H1 (cell line): ENCODE measurements around the gene SURF1. TPM values are rescaled to one million over a fixed set of nuclear protein-coding genes. Genes with fewer than 3 reads are reported as not detected.

Experiments used
- CTCF ChIA-PET: fragments of 300-600 bp; sonication (Branson Sonifier 250); formaldehyde crosslinking; loops from one replicate; lab custom pipeline; 2021; ENCODE audit not compliant: partially characterized antibody; lab: Charles Lee
- POLR2A ChIA-PET: fragments of 300-600 bp; sonication (Branson Sonifier 250); formaldehyde crosslinking; loops from one replicate; lab custom pipeline; 2021; ENCODE audit warnings: inconsistent platforms; ENCODE audit not compliant: partially characterized antibody; lab: Charles Lee
- DNase-seq, 2 experiments: peaks; one replicate each; pipeline versions ENCODE4 v3.0.0 to v3.0.0-alpha.2; 2010 to 2022; ENCODE audit warnings: low spot score in 2 of 2, low read depth in 1 of 2, mixed read lengths in 1 of 2
- FAIRE-seq: peaks from 2 replicates; lab custom pipeline; 2011; peaks lifted over from hg19 to GRCh38; lab: Jason Lieb, UNC
- H2AFZ ChIP-seq: 2 replicates; pipeline ENCODE4 v1.8.1; 2012; ENCODE audit warnings: low read length, inconsistent platforms
- H2AK5ac ChIP-seq: 2 replicates; pipeline ENCODE4 v1.6.1; 2013; ENCODE audit warnings: low read depth, low read length
- H2BK120ac ChIP-seq: replicated peaks from 2 replicates; pipeline ENCODE3; 2013; ENCODE audit warnings: low read depth, low read length, inconsistent platforms
- H2BK12ac ChIP-seq: 2 replicates; pipeline ENCODE4 v1.6.1; 2013; ENCODE audit warnings: low read depth, low read length
- H2BK15ac ChIP-seq: 2 replicates; pipeline ENCODE4 v1.6.1; 2013; ENCODE audit warnings: low read length
- H2BK20ac ChIP-seq: 2 replicates; pipeline ENCODE4 v1.6.1; 2013; ENCODE audit warnings: low read length
- H2BK5ac ChIP-seq: 2 replicates; pipeline ENCODE4 v1.6.1; 2013; ENCODE audit warnings: low read depth, low read length
- H3K14ac ChIP-seq: 2 replicates; pipeline ENCODE4 v1.6.1; 2013; ENCODE audit warnings: inconsistent platforms; ENCODE audit not compliant: insufficient read length
- H3K18ac ChIP-seq: 2 replicates; pipeline ENCODE4 v1.6.1; 2013; ENCODE audit warnings: low read length; ENCODE audit errors: extremely low read depth
- H3K23ac ChIP-seq: 2 replicates; pipeline ENCODE4 v1.6.1; 2013; ENCODE audit warnings: inconsistent platforms; ENCODE audit not compliant: insufficient read length
- H3K23me2 ChIP-seq: 2 replicates; pipeline ENCODE4 v1.6.1; 2013; ENCODE audit warnings: low read depth, low read length
- H3K27ac ChIP-seq: 2 replicates; pipeline ENCODE4 v1.6.1; 2011; ENCODE audit warnings: low read depth, low read length, inconsistent platforms
- H3K27me3 ChIP-seq, 4 experiments: replicated peaks in 1 of 4; 1 replicate in 1 of 4; 2 replicates in 3 of 4; pipeline versions ENCODE4 v1.6.1 to v1.8.1; 2011 to 2013; ENCODE audit warnings: low read length in 3 of 4, mild to moderate bottlenecking in 3 of 4, inconsistent platforms in 2 of 4, mixed read lengths in 2 of 4, moderate library complexity in 1 of 4; ENCODE audit not compliant: control insufficient read depth in 3 of 4, insufficient read depth in 3 of 4; ENCODE audit errors: extremely low read depth in 1 of 4
- H3K36me3 ChIP-seq, 4 experiments: 2 replicates each; pipeline versions ENCODE4 v1.6.1 to v1.8.1; 2011 to 2013; ENCODE audit warnings: mild to moderate bottlenecking in 4 of 4, low read length in 3 of 4, moderate library complexity in 2 of 4, control low read depth in 1 of 4, inconsistent platforms in 1 of 4; ENCODE audit not compliant: insufficient read depth in 4 of 4, control insufficient read depth in 2 of 4
- H3K4ac ChIP-seq: replicated peaks from 2 replicates; pipeline ENCODE3; 2013; ENCODE audit warnings: low read length, low read depth, mixed read lengths, inconsistent platforms; ENCODE audit not compliant: insufficient read length
- H3K4me1 ChIP-seq, 4 experiments: replicated peaks in 1 of 4; 1 replicate in 1 of 4; 2 replicates in 3 of 4; pipeline versions ENCODE4 v1.6.1 to v1.8.1; 2011 to 2013; ENCODE audit warnings: low read length in 3 of 4, inconsistent platforms in 2 of 4, mixed read lengths in 1 of 4; ENCODE audit not compliant: insufficient read depth in 4 of 4, control insufficient read depth in 3 of 4
- H3K4me2 ChIP-seq, 2 experiments: 2 replicates each; pipeline versions ENCODE4 v1.6.1 to v1.8.1; 2011 to 2013; ENCODE audit warnings: low read depth in 2 of 2, low read length in 2 of 2, control low read depth in 1 of 2, inconsistent platforms in 1 of 2, mild to moderate bottlenecking in 1 of 2; ENCODE audit not compliant: insufficient read depth in 1 of 2
- H3K4me3 ChIP-seq, 4 experiments: fragments of 200-600, 300-600 bp in 1 of 4; sonication (generic), shearing (Covaris generic), sonication (Bioruptor Twin) in 1 of 4; 2 replicates each; pipeline versions ENCODE4 v1.5.1 to v1.8.1; 2011 to 2016; ENCODE audit warnings: low read length in 4 of 4, low read depth in 3 of 4, control low read depth in 2 of 4, inconsistent platforms in 2 of 4, mild to moderate bottlenecking in 2 of 4, mixed read lengths in 1 of 4, moderate library complexity in 1 of 4; ENCODE audit not compliant: insufficient read depth in 2 of 4; ENCODE audit errors: extremely low read depth in 1 of 4
- H3K56ac ChIP-seq: replicated peaks from 2 replicates; pipeline ENCODE3; 2013; ENCODE audit warnings: low read depth, mild to moderate bottlenecking, mixed read lengths, low read length, inconsistent platforms; ENCODE audit not compliant: insufficient read length
- H3K79me1 ChIP-seq: 2 replicates; pipeline ENCODE4 v1.6.1; 2013; ENCODE audit warnings: low read depth, low read length, control low read depth
- H3K79me2 ChIP-seq, 2 experiments: 2 replicates each; pipeline versions ENCODE4 v1.6.1 to v1.8.1; 2012 to 2013; ENCODE audit warnings: low read length in 2 of 2, mild to moderate bottlenecking in 2 of 2, inconsistent platforms in 1 of 2; ENCODE audit not compliant: insufficient read depth in 2 of 2, control insufficient read depth in 1 of 2
- H3K9ac ChIP-seq, 4 experiments: replicated peaks in 1 of 4; 1 replicate in 1 of 4; 2 replicates in 3 of 4; pipeline versions ENCODE4 v1.6.1 to v1.8.1; 2011 to 2013; ENCODE audit warnings: low read depth in 3 of 4, low read length in 3 of 4, control low read depth in 2 of 4, mild to moderate bottlenecking in 2 of 4, moderate library complexity in 2 of 4, inconsistent platforms in 1 of 4; ENCODE audit errors: extremely low read depth in 1 of 4
- H3K9me3 ChIP-seq, 2 experiments: 2 replicates each; pipeline versions ENCODE4 v1.6.1 to v1.8.1; 2012 to 2013; ENCODE audit warnings: mild to moderate bottlenecking in 2 of 2, moderate library complexity in 2 of 2, control low read depth in 1 of 2, inconsistent platforms in 1 of 2, low read depth in 1 of 2, low read length in 1 of 2, mixed read lengths in 1 of 2; ENCODE audit not compliant: insufficient read depth in 2 of 2
- H4K20me1 ChIP-seq, 2 experiments: replicated peaks in 1 of 2; 2 replicates each; pipeline versions ENCODE3 to v1.8.1; 2011 to 2013; ENCODE audit warnings: inconsistent platforms in 2 of 2, low read length in 2 of 2, mild to moderate bottlenecking in 1 of 2; ENCODE audit not compliant: insufficient read depth in 2 of 2, control insufficient read depth in 1 of 2
- H4K5ac ChIP-seq: 2 replicates; pipeline ENCODE4 v1.6.1; 2013; ENCODE audit warnings: low read length, low read depth, mixed read lengths, inconsistent platforms; ENCODE audit not compliant: insufficient read length
- H4K8ac ChIP-seq: 2 replicates; pipeline ENCODE4 v1.8.0; 2013; ENCODE audit warnings: mild to moderate bottlenecking, moderate library complexity, low read length, inconsistent platforms; ENCODE audit not compliant: insufficient read depth; ENCODE audit errors: extremely low read depth
- H4K91ac ChIP-seq: replicated peaks from 2 replicates; pipeline ENCODE3; 2013; ENCODE audit warnings: low read length, mixed read lengths, inconsistent platforms; ENCODE audit not compliant: insufficient read length
- BACH1 ChIP-seq: IDR thresholded peaks from 2 replicates; pipeline ENCODE4 v1.6.1; 2012; ENCODE audit warnings: low read length, improper control_type of control experiment
- BCL11A ChIP-seq, 2 experiments: IDR thresholded peaks; one replicate each; pipeline ENCODE4 v1.6.1; 2011; ENCODE audit warnings: low read depth in 2 of 2, low read length in 2 of 2, mild to moderate bottlenecking in 2 of 2
- EGR1 ChIP-seq: IDR thresholded peaks from 2 replicates; pipeline ENCODE4 v1.6.1; 2011; ENCODE audit warnings: low read depth, low read length, borderline replicate concordance
- HDAC2 ChIP-seq, 2 experiments: fragments of 300-600 bp in 1 of 2; sonication (generic) in 1 of 2; IDR thresholded peaks; 2 replicates each; pipeline ENCODE4 v1.6.1; 2011 to 2012; ENCODE audit warnings: low read depth in 2 of 2, low read length in 2 of 2, mild to moderate bottlenecking in 2 of 2, moderate library complexity in 2 of 2, borderline replicate concordance in 1 of 2, inconsistent platforms in 1 of 2
- JUN ChIP-seq: IDR thresholded peaks from 2 replicates; pipeline ENCODE4 v1.6.1; 2011; ENCODE audit warnings: low read depth, mild to moderate bottlenecking, improper control_type of control experiment, low read length
- KDM1A ChIP-seq: fragments of 200-600, 300-600 bp; sonication (generic); IDR thresholded peaks from 2 replicates; pipeline ENCODE4 v1.7.1; 2016; ENCODE audit warnings: mild to moderate bottlenecking, low read length, borderline replicate concordance
- RBBP5 ChIP-seq: IDR thresholded peaks from 2 replicates; pipeline ENCODE4 v1.7.1; 2012; ENCODE audit warnings: low read depth, mild to moderate bottlenecking, inconsistent platforms, low read length, moderate library complexity, borderline replicate concordance
- RNF2 ChIP-seq: fragments of 200-900, 300-1000 bp; sonication (generic); IDR thresholded peaks from 2 replicates; pipeline ENCODE4 v1.7.1; 2016; ENCODE audit warnings: borderline replicate concordance, low read depth, mild to moderate bottlenecking, antibody characterized with exemption, low read length; ENCODE audit not compliant: poor library complexity, severe bottlenecking; ENCODE audit errors: missing control alignments
- YY1 ChIP-seq: IDR thresholded peaks from 2 replicates; pipeline ENCODE4 v1.6.1; 2011; ENCODE audit warnings: low read depth, mild to moderate bottlenecking, low read length
- WGBS, 2 experiments: shearing (Covaris generic) in 1 of 2; methylation state at CpG; one replicate each; pipeline versions ENCODE4 v1.1.6 to v1.1.7; 2013 to 2015; ENCODE audit warnings: low lambda C conversion rate in 2 of 2, mixed read lengths in 2 of 2, inconsistent platforms in 1 of 2, low coverage in 1 of 2, missing lambda C conversion rate in 1 of 2; ENCODE audit not compliant: insufficient replicate concordance in 2 of 2, insufficient coverage in 1 of 2, insufficient read length in 1 of 2; ENCODE audit errors: extremely low coverage in 1 of 2, missing lambda C conversion rate in 1 of 2; 5-methylcytosine and 5-hydroxymethylcytosine counted together
- polyA plus RNA-seq, 7 experiments: library from polyadenylated mRNA; depleted of rRNA in 3 of 7; stranded (reverse) in 5 of 7; unstranded in 2 of 7; fragments of >200 nt in 5 of 7; fragments of 200-250 nt in 2 of 7; gene quantifications; 1 replicate in 5 of 7; 2 replicates in 1 of 7; 4 replicates in 1 of 7; pipeline versions ENCODE4 v1.2.1 to v1.2.3, GENCODE V29; 2011 to 2013; ENCODE audit warnings: missing spikeins in 2 of 7, mixed read lengths in 2 of 7
- total RNA-seq: library from RNA; stranded (reverse); fragmentation: NEBNext Ultra II Directional; extraction: Animal tissue kit (Norgen Biotek cat#: 25700); gene quantifications from 2 replicates; pipeline ENCODE4 v1.2.1, GENCODE V29; 2021
- TF ChIP-seq, protein P1 (sequence below): IDR thresholded peaks from 2 replicates; pipeline ENCODE4 v1.6.1; 2012; ENCODE audit warnings: inconsistent platforms
- TF ChIP-seq, protein P2 (sequence below): IDR thresholded peaks from 2 replicates; pipeline ENCODE4 v1.6.1; 2011; ENCODE audit warnings: low read length, improper control_type of control experiment

Gene SURF1
- total and polyA plus RNA-seq, 2 of the 8 experiments (the other 6 are each of a cell fraction or from before 2014, with no cell fraction given), result 43.1 to 44.7 TPM

DNA sequence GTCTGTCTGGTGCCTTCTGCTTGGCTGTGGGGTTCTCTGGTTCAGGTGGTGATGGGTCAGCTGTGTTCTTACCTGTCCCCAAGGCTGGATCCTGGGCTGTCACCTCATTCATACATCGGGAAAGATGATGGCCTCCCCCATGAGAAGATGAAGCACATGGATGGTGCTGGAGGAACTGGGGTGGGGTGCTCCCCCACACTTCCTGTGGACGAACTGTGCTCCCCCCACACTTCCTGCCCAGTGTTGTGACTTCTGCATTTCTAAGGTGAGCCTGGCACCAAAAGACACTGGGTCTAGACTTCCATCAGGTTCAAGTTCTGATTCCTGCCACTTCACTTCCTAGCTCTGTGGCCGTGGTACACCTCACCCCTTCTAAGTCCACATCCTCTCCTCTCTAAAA lies 16.0 kb downstream of the SURF1 start:
- no peak overlapping the region for H2BK5ac ChIP-seq
- no peaks in the 10 kb centered on the region for H3K9me3 ChIP-seq
- H4K5ac ChIP-seq, result no peak overlapping the region
- H3K36me3 ChIP-seq, result peaks cover 29 to 58% (median 48%) of the 10 kb centered on the region in 4 experiments
- H3K27me3 ChIP-seq, result no peaks in the 10 kb centered on the region
- ChIA-PET CTCF (interaction anchor here (0.7 to 5.5 kb wide), 12 partner anchors 10 to 356 kb away, joined by 3 to 45 read pairs (median 4); partner anchors contain the start of gene SURF1), POLR2A (interaction anchor here (0.9 to 14.8 kb wide), 3 partner anchors 9 to 27 kb away, joined by 3 to 303 read pairs (median 25); partner anchors contain the start of genes MED22, RPL7A, SURF1 and SURF2)
- peaks cover 13% of the 10 kb centered on the region for H3K79me1 ChIP-seq
- WGBS, 2 experiments, result 97% methylated on average over 3 of the region's 3 CpGs; no CpG with 5 or more reads in 1 of the 2 experiments
- peaks cover 4 to 20% of the 10 kb centered on the region in 2 experiments for H4K20me1 ChIP-seq
- H4K91ac ChIP-seq, result no peak overlapping the region
- no peak overlapping the region for H4K8ac ChIP-seq
- H3K4me3 ChIP-seq, result no peak overlapping the region
- H2AK5ac ChIP-seq, result no peak overlapping the region
- peaks cover 0 to 2% (median 0%) of the 10 kb centered on the region in 4 experiments; a peak in 1 of 7 replicates for H3K4me1 ChIP-seq
- H3K27ac ChIP-seq, result no peak overlapping the region
- H2BK20ac ChIP-seq, result no peak overlapping the region
- no peak overlapping the region for H3K9ac ChIP-seq
- H2BK120ac ChIP-seq, result no peak overlapping the region
- H3K56ac ChIP-seq, result no peak overlapping the region
- DNase-seq (no peak), FAIRE-seq (no peak)
- H3K14ac ChIP-seq, result no peak overlapping the region
- H3K18ac ChIP-seq, result no peak overlapping the region
- H3K4ac ChIP-seq, result no peak overlapping the region
- H3K23me2 ChIP-seq, result peaks cover 6% of the 10 kb centered on the region; the same call in 1 of the 2 replicates
- H3K4me2 ChIP-seq, result no peak overlapping the region
- H3K79me2 ChIP-seq, result peaks cover 0 to 7% of the 10 kb centered on the region in 2 experiments; a peak in 2 of 4 replicates
- no peak overlapping the region for H2AFZ ChIP-seq
- no peak overlapping the region for H3K23ac ChIP-seq
- no peak overlapping the region for H2BK15ac ChIP-seq
- no peak overlapping the region for H2BK12ac ChIP-seq
- TF ChIP-seq, protein P1, sequence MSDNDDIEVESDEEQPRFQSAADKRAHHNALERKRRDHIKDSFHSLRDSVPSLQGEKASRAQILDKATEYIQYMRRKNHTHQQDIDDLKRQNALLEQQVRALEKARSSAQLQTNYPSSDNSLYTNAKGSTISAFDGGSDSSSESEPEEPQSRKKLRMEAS, result no peak
- TF ChIP-seq JUN (no peak), EGR1 (no peak), KDM1A (no peak), RBBP5 (no peak), BCL11A (IDR thresholded peaks at IDR 0.05; ENCODE audit: low read depth in 2 of 2, low read length in 2 of 2) (no peak), BACH1 (no peak), YY1 (no peak), HDAC2 (IDR thresholded peaks at IDR 0.05; ENCODE audit: borderline replicate concordance in 1 of 2, low read depth in 2 of 2, low read length in 2 of 2) (no peak), RNF2 (no peak)
- TF ChIP-seq, protein P2, sequence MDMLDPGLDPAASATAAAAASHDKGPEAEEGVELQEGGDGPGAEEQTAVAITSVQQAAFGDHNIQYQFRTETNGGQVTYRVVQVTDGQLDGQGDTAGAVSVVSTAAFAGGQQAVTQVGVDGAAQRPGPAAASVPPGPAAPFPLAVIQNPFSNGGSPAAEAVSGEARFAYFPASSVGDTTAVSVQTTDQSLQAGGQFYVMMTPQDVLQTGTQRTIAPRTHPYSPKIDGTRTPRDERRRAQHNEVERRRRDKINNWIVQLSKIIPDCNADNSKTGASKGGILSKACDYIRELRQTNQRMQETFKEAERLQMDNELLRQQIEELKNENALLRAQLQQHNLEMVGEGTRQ, result no peak
